A673 (cell line): Measurements from ENCODE around the gene UPF1. TPM values are rescaled to one million over a fixed set of nuclear protein-coding genes. Genes with fewer than 3 reads are reported as not detected.

ENCODE experiments used
- Bru-seq: library from RNA; stranded (reverse); fragments of 400-500 nt; gene quantifications from one replicate; lab custom pipeline; 2021; lab: Mats Ljungman, UMichigan
- BruChase-seq, 2 experiments: library from RNA; stranded (reverse); fragments of 400-500 nt; gene quantifications; one replicate each; lab custom pipeline; 2021; lab: Mats Ljungman, UMichigan
- BruUV-seq: library from RNA; stranded (reverse); fragments of 400-500 nt; replicated peaks from 2 replicates; lab custom pipeline; 2021; lab: Mats Ljungman, UMichigan
- CTCF ChIA-PET: fragments of 300-600 bp; sonication (Branson Sonifier 250); formaldehyde crosslinking; loops from one replicate; lab custom pipeline; 2022; ENCODE audit warnings: antibody characterized with exemption; lab: Charles Lee
- POLR2A ChIA-PET: fragments of 300-600 bp; sonication (Branson Sonifier 250); formaldehyde crosslinking; loops from one replicate; lab custom pipeline; 2022; ENCODE audit warnings: antibody characterized with exemption; ENCODE audit not compliant: low non-redundant PET; lab: Charles Lee
- DNase-seq: peaks from one replicate; pipeline ENCODE4 v3.0.0-alpha.2; 2015; ENCODE audit warnings: low spot score
- H3K27ac ChIP-seq: fragments of 200-600 bp; sonication (generic); 2 replicates; pipeline ENCODE4 v1.5.1; 2016; ENCODE audit warnings: mixed run types, low read depth, mild to moderate bottlenecking, mixed read lengths, antibody characterized with exemption, low read length; ENCODE audit not compliant: poor library complexity, severe bottlenecking
- H3K27me3 ChIP-seq: fragments of 200-600 bp; sonication (generic); replicated peaks from 2 replicates; pipeline ENCODE4 v1.6.1; 2017; ENCODE audit warnings: mixed run types, low read depth, mild to moderate bottlenecking, mixed read lengths, antibody characterized with exemption, low read length; ENCODE audit not compliant: insufficient read depth, poor library complexity
- H3K36me3 ChIP-seq: fragments of 200-600 bp; sonication (generic); 2 replicates; pipeline ENCODE4 v1.6.1; 2016; ENCODE audit warnings: mixed run types, mild to moderate bottlenecking, mixed read lengths, antibody characterized with exemption, low read length; ENCODE audit not compliant: insufficient read depth, poor library complexity, severe bottlenecking
- H3K4me1 ChIP-seq: fragments of 200-600 bp; sonication (generic); 2 replicates; pipeline ENCODE4 v1.6.1; 2017; ENCODE audit warnings: mixed run types, mild to moderate bottlenecking, mixed read lengths, antibody characterized with exemption, low read length; ENCODE audit not compliant: insufficient read depth, poor library complexity, severe bottlenecking
- H3K4me3 ChIP-seq: fragments of 200-600 bp; sonication (generic); 2 replicates; pipeline ENCODE4 v1.5.1; 2016; ENCODE audit warnings: low read depth, mixed run types, mild to moderate bottlenecking, mixed read lengths, low read length; ENCODE audit not compliant: poor library complexity, severe bottlenecking
- H3K9me3 ChIP-seq: fragments of 200-600 bp; sonication (generic); 2 replicates; pipeline ENCODE4 v1.6.1; 2016; ENCODE audit warnings: mixed run types, low read depth, mild to moderate bottlenecking, mixed read lengths, antibody characterized with exemption, low read length; ENCODE audit not compliant: poor library complexity, severe bottlenecking
- CTCF ChIP-seq: fragments of 300-800, 200-600 bp; sonication (generic); conservative IDR thresholded peaks from 2 replicates; pipeline ENCODE4 v1.5.1; 2017; ENCODE audit warnings: low read depth, mild to moderate bottlenecking, antibody characterized with exemption, low read length, moderate library complexity, mixed read lengths
- EZH2 ChIP-seq: fragments of 200-600 bp; sonication (generic); IDR thresholded peaks from 2 replicates; pipeline ENCODE4 v1.6.1; 2017; ENCODE audit warnings: borderline replicate concordance, low read depth, mild to moderate bottlenecking, mixed read lengths, antibody characterized with exemption, low read length; ENCODE audit not compliant: poor library complexity, severe bottlenecking
- intact Hi-C: fragments of 100-400 bp; cut with micrococcal nuclease; formaldehyde crosslinking; loops from one replicate; pipeline ENCODE4 v1.10.0; 2022; ENCODE audit not compliant: unreplicated experiment
- long read RNA-seq: library from polyadenylated mRNA; stranded (forward); transcript quantifications from one replicate; pipeline ENCODE4 v2.0.0, GENCODE V29; 2022
- total RNA-seq: library from RNA; stranded (reverse); gene quantifications from 2 replicates; pipeline ENCODE4 v1.2.3, GENCODE V29; 2021

The UPF1 gene
- total RNA-seq = 78.9 and 83.8 TPM in 2 replicates
- percentile 79 among the genes with signal in this experiment for Bru-seq, nascent RNA
- percentile 83 among the genes with signal in this experiment for BruChase-seq, experiment 1, labeled RNA remaining after a 2-hour chase
- BruChase-seq, experiment 2, labeled RNA remaining after a 6-hour chase = percentile 92 among the genes with signal in this experiment
- long read RNA-seq, full-length matches to known transcripts = 68 of 172 reads
- long read RNA-seq, partial matches to known transcripts = 83 of 172 reads
- long read RNA-seq, other reads (novel, unspliced or antisense) = 21 of 172 reads

GRCh38 chr19:18831524-18832305, at the start of gene UPF1:
UPF1 (plus strand) TSS chr19:18831959; CDS start chr19:18832210, 251 bp downstream.
- ChIA-PET CTCF (interaction anchor here (0.6 to 1.6 kb wide), 4 partner anchors 16 to 155 kb away, joined by 3 to 5 read pairs (median 4); no protein-coding TSS in a partner anchor), POLR2A (no interaction called here)
- peak within 1 kb of the TSS; percentile 93 for H3K27ac ChIP-seq
- H3K4me3 ChIP-seq = peak within 1 kb of the TSS; percentile 79
- peaks cover 7% of the 10 kb centered on the region for H3K9me3 ChIP-seq
- H3K27me3 ChIP-seq = no peaks in the 10 kb centered on the region
- H3K4me1 ChIP-seq = peaks cover 12% of the 10 kb centered on the region
- peaks cover 16% of the 10 kb centered on the region for H3K36me3 ChIP-seq
- DNase-seq = peak; percentile 97
- TF ChIP-seq EZH2 (no peak), CTCF (no peak)
- BruUV-seq = no TSS peak
- intact Hi-C loops = no loop called here

GRCh38 chr19:18782559-18783225, 49.1 kb upstream of the UPF1 start:
- Histone ChIP-seq H3K9me3 (no peaks in the 10 kb centered on the region), H3K36me3 (no peaks in the 10 kb centered on the region), H3K4me1 (peaks cover 8% of the 10 kb centered on the region), H3K27me3 (no peaks in the 10 kb centered on the region), H3K4me3 (no peak overlapping the region), H3K27ac (no peak overlapping the region)
- BruUV-seq = no TSS peak
- TF ChIP-seq CTCF (no peak), EZH2 (no peak)
- no peak for DNase-seq
- intact Hi-C loops = no loop called here
- CTCF ChIA-PET = no interaction called here
- POLR2A ChIA-PET = no interaction called here

GRCh38 chr19:18783958-18784785, 47.6 kb upstream of the UPF1 start:
- Histone ChIP-seq H3K4me1 (peaks cover 10% of the 10 kb centered on the region), H3K9me3 (no peaks in the 10 kb centered on the region), H3K27me3 (peaks cover 8% of the 10 kb centered on the region), H3K36me3 (no peaks in the 10 kb centered on the region), H3K4me3 (no peak overlapping the region), H3K27ac (no peak overlapping the region)
- TF ChIP-seq EZH2 (no peak), CTCF (no peak)
- no TSS peak for BruUV-seq
- intact Hi-C loops = no loop called here
- DNase-seq = no peak
- POLR2A ChIA-PET = no interaction called here
- CTCF ChIA-PET = no interaction called here
